GM18511 (cell line): Measurements from ENCODE around the gene NPHS1.
A peak's percentile ranks its signal among the peaks of the same experiment; 100 is the strongest.
"Not testable (repeated sequence)": the region's sequence is repeated elsewhere in the genome, so short reads cannot be mapped to it uniquely, and the experiment has no call there.

Source experiments
- ATAC-seq: cut with Tn5 transposase; IDR thresholded peaks from one replicate; pipeline ENCODE4 v1.9.1; 2021; ENCODE audit warnings: mild to moderate bottlenecking, moderate library complexity; ENCODE audit not compliant: unreplicated experiment

NPHS1 gene

GRCh38 chr19:35874392-35874930, 22.2 kb upstream of the NPHS1 start:
- ATAC-seq, result no peak

- ATAC-seq, result no peak
Measured at GRCh38 chr19:35872180-35872579, 19.9 kb upstream of the NPHS1 start.

GRCh38 chr19:35871611-35872010, 19.3 kb upstream of the NPHS1 start:
- no peak for ATAC-seq

GRCh38 chr19:35870798-35871197, 18.5 kb upstream of the NPHS1 start:
- no peak for ATAC-seq

GRCh38 chr19:35870124-35870736, 17.9 kb upstream of the NPHS1 start:
- ATAC-seq, result not testable (repeated sequence)

- no peak for ATAC-seq
Measured at GRCh38 chr19:35869327-35870123, 17.2 kb upstream of the NPHS1 start.

GRCh38 chr19:35868823-35869326, 16.6 kb upstream of the NPHS1 start:
- ATAC-seq, result no peak

- peak; percentile 49 for ATAC-seq
Measured at GRCh38 chr19:35868172-35868822, 16.0 kb upstream of the NPHS1 start, which contains the start of gene APLP1. APLP1 (plus strand) TSS chr19:35868574; CDS start chr19:35868637, 63 bp downstream.

GRCh38 chr19:35863018-35863417, 10.7 kb upstream of the NPHS1 start:
- ATAC-seq, result no peak

- ATAC-seq, result no peak
Measured at GRCh38 chr19:35862528-35862927, 10.2 kb upstream of the NPHS1 start.

GRCh38 chr19:35861640-35862160, 9.4 kb upstream of the NPHS1 start:
- no peak for ATAC-seq

- ATAC-seq, result no peak
Measured at GRCh38 chr19:35860818-35861639, 8.7 kb upstream of the NPHS1 start.

- ATAC-seq, result no peak
Measured at GRCh38 chr19:35860436-35860817, 8.1 kb upstream of the NPHS1 start.

- ATAC-seq, result no peak
Measured at GRCh38 chr19:35859414-35859813, 7.1 kb upstream of the NPHS1 start.

- ATAC-seq, result no peak
Measured at GRCh38 chr19:35858311-35858710, 6.0 kb upstream of the NPHS1 start.

GRCh38 chr19:35856546-35857149, 4.3 kb upstream of the NPHS1 start, which contains the start of gene KIRREL2:
KIRREL2 (plus strand) TSS chr19:35856911; CDS start chr19:35857120, 209 bp downstream.
- ATAC-seq, result no peak

GRCh38 chr19:35853038-35853756, 893 bp upstream of the NPHS1 start:
- no peak for ATAC-seq

- no peak for ATAC-seq
Measured at GRCh38 chr19:35851213-35852028, 883 bp downstream of the NPHS1 start.
